Measurements from ENCODE around the gene ZDHHC22.

ZDHHC22 gene

GRCh38 chr14:77102154-77102553, 39.4 kb downstream of the ZDHHC22 start:
- no peak for DNase-seq

DNA sequence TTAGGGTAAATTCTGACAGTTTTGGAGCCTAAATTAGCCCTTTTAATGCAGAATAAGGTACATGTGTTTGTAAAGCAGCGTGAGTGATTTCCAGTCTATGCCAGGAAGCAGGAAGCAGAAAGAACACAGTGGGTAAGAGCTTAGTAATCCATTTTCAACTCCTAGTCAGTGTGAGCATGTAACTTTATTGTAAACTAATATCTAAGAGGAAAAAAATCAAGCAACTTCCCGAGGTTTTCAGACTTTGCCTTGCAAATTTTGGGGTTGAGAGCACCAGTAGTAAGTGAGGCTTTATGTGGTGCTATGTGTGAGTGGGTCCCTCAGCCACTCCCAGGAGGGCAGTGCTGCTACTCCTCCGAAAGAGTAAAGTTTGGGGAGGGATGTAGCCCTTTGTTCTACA, 40.6 kb downstream of the ZDHHC22 start:
- no peak for DNase-seq

- DNase-seq = peak; percentile 76
These were observed 42.0 kb downstream of the ZDHHC22 start for GRCh38 chr14:77099425-77100167.

- peak; percentile 24 for DNase-seq
These were observed 42.9 kb downstream of the ZDHHC22 start for GRCh38 chr14:77098529-77099353.

- DNase-seq = peak; percentile 98
These were observed 43.7 kb downstream of the ZDHHC22 start, which contains the start of gene CIPC for GRCh38 chr14:77097700-77098528. Gene CIPC (plus strand): TSS chr14:77098258. CDS start chr14:77105709, 7,451 bp downstream.

DNA sequence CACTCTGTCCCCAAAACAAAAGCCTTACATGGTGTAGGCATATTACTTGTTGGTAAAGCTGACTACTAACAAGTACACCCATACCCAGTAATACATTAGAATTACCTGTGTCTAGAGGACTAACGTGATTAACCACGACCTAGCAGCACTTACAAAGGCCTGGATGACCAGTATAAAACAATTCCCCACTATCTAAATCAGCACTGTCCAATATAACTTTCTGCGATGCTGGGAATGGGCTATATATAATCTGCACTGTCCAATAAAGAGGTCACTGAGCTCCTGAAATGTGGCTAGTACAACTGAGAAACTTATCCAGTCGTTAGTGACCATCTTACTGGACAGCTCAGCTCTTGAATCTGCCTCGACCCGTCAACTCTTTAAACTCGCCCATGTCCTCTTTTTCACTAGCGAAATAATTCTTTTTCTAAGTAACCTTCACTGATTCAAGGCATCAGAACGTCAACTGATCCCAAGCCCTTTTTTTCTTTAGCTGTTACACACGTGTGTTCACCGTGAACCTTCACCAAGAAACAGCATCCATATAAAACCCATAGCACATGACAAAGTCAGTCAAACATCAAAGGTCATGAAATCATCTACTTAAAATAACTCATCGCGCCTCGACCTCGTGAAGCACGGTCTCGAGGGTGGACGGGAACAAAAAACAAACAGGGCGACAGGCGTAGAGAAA, 44.4 kb downstream of the ZDHHC22 start:
- peak; percentile 48 for DNase-seq

DNA sequence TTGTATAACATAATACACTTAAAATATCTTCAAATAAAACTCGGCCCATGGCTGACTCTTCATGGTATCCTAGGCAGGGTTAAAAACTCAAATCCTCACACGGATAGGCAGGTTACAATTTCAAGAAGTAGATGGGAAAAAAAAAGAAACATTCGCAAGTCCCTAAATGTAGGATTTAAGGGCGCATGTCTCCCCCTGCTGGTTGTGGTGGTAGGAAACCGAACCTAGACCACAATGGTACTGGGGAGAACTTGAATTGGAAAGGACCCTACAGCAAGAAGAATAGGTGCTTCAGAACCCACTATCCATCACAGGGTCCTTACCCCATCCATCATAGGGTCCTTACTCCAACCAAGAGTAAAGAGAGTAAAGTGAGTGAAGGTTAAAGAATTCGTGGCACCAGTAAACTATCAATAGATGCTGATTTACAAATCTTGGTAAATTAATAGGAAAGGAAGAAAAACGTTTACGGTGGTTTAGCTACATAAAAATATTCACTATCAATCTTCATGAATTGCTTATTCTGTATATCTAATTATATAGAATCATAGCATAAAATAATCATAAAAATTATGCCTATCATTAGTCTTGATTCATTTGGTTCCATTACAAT, 46.8 kb downstream of the ZDHHC22 start:
- peak; percentile 89 for DNase-seq

DNA sequence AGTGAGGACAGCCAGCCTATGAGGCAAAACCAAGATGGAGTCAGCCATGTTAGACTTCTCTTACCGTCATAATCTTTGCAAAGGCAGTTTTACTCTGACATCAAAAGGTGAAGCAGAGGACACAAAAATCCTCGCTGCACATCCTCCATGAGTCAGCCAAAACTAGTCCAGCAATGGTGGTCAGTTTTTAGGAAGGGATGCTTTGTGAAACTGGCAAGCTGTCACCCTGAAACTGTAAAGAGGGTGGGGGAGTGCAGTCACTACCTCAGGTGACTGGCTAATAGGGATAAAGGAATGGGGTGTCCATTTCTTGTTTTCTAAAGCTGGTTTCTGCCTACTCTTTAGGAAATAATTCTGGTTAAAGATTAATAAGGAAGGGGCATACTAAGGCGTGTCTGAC, 48.9 kb downstream of the ZDHHC22 start:
- no peak for DNase-seq

DNA sequence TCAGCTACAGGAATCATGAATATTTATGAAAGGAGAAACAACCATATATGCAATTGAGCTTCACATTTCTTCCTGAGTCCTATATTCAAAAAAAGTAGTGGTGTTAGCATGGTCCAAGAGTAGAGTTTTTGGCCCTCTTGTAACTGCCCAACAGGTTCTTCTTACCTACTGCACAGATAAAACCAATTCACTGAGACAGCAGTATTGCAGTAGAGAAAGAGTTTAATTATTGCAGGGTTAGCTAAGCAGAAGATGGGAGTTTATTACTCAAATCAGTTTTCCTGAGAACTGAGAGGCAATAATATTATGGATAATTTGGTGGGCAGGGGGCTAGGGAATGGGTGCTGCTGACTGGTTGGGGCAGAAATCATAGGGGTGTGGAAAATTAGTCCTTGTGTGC, 50.1 kb downstream of the ZDHHC22 start:
- no peak for DNase-seq

DNA sequence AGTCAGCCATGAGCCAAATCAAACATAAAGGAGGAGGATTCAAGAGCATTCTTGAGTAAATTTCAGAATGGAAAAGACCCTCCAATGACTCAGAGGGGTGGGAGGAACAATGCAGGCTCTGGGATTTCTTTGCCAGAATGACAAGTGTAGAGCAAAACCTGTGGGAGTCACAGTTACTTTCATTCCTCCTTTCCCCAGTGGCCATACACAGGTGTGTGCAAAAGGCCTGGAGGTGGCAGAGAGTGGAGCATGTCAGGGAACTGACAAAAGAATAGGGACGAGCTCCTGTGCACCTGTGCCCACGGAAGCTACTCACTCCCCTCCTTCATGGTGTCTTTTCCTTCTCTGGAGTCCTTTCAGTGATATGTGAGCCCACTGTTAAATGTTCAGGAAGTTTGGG, 52.9 kb downstream of the ZDHHC22 start:
- DNase-seq = no peak

DNA sequence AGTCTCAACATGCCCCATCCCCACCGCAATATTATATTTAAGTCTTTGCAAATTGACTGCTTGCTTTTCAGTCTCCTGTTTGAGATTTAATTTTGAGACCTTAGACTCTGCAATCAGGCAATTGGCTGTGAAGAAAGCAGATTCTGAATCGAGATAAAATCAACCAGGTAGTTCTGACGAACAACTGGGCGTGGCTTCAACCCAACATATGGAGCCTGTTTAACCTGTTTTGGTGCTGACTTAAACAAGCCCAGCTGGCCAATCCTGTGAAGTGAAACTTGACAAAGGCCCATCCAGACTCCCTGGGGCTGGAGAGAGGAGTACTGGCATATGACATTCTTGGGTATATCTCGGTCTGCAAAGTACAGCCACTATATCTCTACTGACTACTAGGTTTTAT, 53.4 kb downstream of the ZDHHC22 start:
- no peak for DNase-seq

DNA sequence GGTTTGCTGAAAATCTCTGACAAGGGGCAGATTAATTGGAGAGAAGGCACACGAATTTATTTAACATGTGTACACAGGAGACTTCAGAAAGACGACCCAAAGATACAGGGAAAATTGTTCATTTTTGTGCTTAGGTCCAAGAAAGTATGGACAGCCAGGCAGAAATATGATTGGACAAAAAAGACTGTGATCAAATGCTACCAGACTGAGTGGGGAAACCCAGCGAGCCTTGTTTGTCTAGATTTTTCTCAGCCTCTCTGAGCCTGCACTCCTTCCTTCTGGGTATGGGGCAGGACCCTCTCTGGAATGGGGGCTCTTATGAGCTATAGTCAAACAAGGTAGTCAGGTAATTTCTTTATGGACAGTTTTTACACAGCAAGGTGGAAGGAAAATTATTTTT, 54.0 kb downstream of the ZDHHC22 start:
- DNase-seq = no peak

GRCh38 chr14:77086951-77087350, 54.6 kb downstream of the ZDHHC22 start:
- no peak for DNase-seq

DNA sequence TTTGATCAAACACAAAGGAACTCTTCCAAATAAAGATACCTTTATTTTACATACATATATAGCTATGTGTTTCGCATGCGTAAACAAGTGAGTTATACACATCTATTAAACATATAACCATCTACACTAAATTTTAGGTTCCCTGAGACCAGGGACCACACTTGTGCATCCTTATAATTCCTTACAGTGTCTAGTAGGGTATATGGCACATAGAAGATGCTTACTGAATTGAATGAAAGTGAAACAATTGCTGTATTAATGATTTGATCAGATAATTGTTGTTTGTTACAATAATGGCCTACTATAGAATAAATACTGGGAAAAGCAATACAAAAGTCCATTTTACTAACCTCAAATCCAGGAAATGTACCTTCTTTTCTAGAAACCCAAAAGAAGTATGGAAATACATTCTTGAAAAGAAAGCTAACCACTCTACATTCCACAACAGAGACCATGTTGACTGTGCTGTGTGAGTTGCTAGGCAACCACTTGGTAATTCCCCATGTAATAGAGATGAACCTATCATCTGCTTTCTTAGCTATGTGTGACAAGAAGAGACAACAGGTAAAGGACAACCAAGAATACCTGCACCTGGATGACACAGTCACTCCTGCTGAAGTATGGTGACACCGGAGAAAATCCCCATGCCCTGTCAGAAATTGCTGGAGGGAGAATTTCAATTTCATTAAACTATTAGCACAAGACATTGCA, 55.4 kb downstream of the ZDHHC22 start:
- DNase-seq = no peak

DNA sequence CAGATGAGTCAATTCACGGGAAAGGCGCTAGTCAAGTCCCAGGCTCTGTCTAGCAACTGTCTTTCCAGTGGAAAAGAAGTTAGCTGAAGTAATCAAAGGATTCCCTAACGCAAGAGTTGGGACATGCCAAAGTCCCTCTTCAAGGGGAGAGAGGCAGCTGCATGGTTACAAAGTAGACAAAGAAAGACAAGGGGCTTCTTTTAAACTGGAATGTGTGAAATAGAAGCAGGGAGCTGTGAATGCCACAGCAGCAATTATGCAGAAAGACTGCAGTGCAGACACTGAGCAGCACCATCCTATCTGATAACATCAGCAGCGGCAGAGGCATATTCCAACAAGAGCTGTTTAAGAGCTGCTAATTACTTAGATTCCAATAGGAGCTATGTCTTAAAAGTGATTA, 56.1 kb downstream of the ZDHHC22 start:
- DNase-seq = no peak

GRCh38 chr14:77084985-77085384, 56.6 kb downstream of the ZDHHC22 start:
- no peak for DNase-seq

DNA sequence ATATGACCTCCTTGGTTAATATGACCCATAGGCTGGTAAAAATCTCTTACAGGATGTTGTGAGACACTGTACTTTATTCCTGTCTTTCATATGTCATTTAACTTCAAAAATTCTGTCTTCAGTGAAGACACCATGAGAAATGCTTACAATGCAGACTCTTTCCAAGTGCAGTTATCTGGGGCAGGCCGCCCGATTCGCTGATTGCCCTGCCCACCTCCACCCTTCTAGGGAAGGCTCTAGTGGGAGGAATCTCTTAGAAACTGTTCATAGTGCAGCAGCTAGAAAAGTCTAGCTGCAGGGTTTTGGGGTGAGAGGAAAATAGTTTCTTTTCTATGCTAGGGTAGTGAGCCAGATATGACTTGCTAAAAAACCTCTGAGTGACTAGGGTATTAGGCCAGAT, 58.5 kb downstream of the ZDHHC22 start:
- DNase-seq = peak; percentile 59

GRCh38 chr14:77082356-77082755, 59.2 kb downstream of the ZDHHC22 start:
- peak; percentile 64 for DNase-seq
